Left lung (tissue), 10 donors: ENCODE measurements around the gene MBD6. TPM values are rescaled to one million over a fixed set of nuclear protein-coding genes. Genes with fewer than 3 reads are reported as not detected.

Source experiments
- ATAC-seq: fragments of 200-7000 bp; cut with Tn5 transposase; one replicate; pipeline ENCODE4 v1.9.1; 2020; ENCODE audit warnings: moderate library complexity
- DNase-seq, 4 donors: peaks; one replicate each; pipeline ENCODE4 v3.0.0-alpha.2; 2013 to 2020
- H3K27ac ChIP-seq, 2 donors: fragments of 200-600 bp; sonication (generic) in 1 of 2; one replicate each; pipeline versions ENCODE4 v1.5.0 to v1.8.0; 2020 to 2021
- H3K27me3 ChIP-seq, 2 donors: fragments of 200-600 bp; sonication (generic) in 1 of 2; one replicate each; pipeline versions ENCODE4 v1.5.0 to v1.8.0; 2020 to 2021
- H3K36me3 ChIP-seq, 2 donors: fragments of 200-600 bp; sonication (generic) in 1 of 2; one replicate each; pipeline versions ENCODE4 v1.5.0 to v1.8.0; 2020 to 2021
- H3K4me1 ChIP-seq, 2 donors: fragments of 200-600 bp; one replicate each; pipeline ENCODE4 v1.8.0; 2021
- H3K4me3 ChIP-seq, 2 donors: fragments of 200-600 bp; sonication (generic) in 1 of 2; one replicate each; pipeline versions ENCODE4 v1.5.0 to v1.8.0; 2020 to 2021; ENCODE audit warnings: mild to moderate bottlenecking in 1 of 2
- H3K9me3 ChIP-seq, 2 donors: fragments of 200-600 bp; sonication (generic) in 1 of 2; one replicate each; pipeline versions ENCODE4 v1.5.0 to v1.8.0; 2020 to 2021
- intact Hi-C, 2 donors: fragments of 100-400 bp; cut with DNase I; formaldehyde crosslinking; loops; one replicate each; pipeline versions ENCODE4 v1.11.2 to v1.14.2; 2022
- polyA plus RNA-seq, 6 donors: library from polyadenylated mRNA; unstranded; fragments of 120-200 nt; gene quantifications; one replicate each; pipeline ENCODE4 v1.2.1, GENCODE V29; 2013; ENCODE audit not compliant: insufficient read length in 6 of 6
- total RNA-seq, 2 donors: library from RNA; stranded (reverse); fragmentation: NEBNext Ultra II Directional; extraction: Animal tissue kit (Norgen Biotek cat#: 25700); gene quantifications; one replicate each; pipeline ENCODE4 v1.2.1, GENCODE V29; 2021
- TF ChIP-seq, protein P1 (sequence below), 2 donors: fragments of 200-600 bp; sonication (generic) in 1 of 2; IDR thresholded peaks; one replicate each; pipeline versions ENCODE4 v1.5.0 to v1.8.0; 2021; ENCODE audit warnings: antibody characterized with exemption in 2 of 2
- donor health status: DM: no; HTN: yes; CAD: no.
- donor health status: DM: no; HTN: no; CAD: no.

The MBD6 gene
- total and polyA plus RNA-seq, 8 donors, result 61.3 to 111 (median 73.2) TPM

DNA sequence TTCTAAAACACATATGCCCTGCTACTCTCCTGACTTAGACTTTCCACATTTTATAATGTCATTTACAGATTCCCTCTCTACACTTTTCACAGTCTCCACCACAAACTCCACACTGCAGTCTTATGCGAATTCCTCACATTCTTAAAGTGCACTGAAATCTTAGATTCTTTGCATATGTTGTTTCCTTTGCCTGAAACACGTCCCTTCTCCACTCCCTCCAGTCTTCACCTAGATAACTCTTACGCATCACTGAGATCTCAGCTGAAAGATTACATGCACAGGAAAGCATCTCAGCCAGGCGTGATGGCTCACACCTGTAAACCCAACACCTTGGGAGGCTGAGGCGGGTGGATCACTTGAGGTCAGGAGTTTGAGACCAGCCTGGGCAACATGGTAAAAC lies 39.2 kb upstream of the MBD6 start:
- Histone ChIP-seq H3K9me3 (no peaks in the 10 kb centered on the region), H3K27ac (no peak overlapping the region), H3K27me3 (no peaks in the 10 kb centered on the region), H3K4me3 (no peak overlapping the region), H3K36me3 (no peaks in the 10 kb centered on the region), H3K4me1 (peaks cover 0 to 36% of the 10 kb centered on the region in 2 donors)
- TF ChIP-seq, protein P1, sequence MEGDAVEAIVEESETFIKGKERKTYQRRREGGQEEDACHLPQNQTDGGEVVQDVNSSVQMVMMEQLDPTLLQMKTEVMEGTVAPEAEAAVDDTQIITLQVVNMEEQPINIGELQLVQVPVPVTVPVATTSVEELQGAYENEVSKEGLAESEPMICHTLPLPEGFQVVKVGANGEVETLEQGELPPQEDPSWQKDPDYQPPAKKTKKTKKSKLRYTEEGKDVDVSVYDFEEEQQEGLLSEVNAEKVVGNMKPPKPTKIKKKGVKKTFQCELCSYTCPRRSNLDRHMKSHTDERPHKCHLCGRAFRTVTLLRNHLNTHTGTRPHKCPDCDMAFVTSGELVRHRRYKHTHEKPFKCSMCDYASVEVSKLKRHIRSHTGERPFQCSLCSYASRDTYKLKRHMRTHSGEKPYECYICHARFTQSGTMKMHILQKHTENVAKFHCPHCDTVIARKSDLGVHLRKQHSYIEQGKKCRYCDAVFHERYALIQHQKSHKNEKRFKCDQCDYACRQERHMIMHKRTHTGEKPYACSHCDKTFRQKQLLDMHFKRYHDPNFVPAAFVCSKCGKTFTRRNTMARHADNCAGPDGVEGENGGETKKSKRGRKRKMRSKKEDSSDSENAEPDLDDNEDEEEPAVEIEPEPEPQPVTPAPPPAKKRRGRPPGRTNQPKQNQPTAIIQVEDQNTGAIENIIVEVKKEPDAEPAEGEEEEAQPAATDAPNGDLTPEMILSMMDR (IDR thresholded peaks at IDR 0.05), result no peak
- ATAC-seq (no peak), DNase-seq (no peak)
- intact Hi-C loops, result no loop called here

DNA sequence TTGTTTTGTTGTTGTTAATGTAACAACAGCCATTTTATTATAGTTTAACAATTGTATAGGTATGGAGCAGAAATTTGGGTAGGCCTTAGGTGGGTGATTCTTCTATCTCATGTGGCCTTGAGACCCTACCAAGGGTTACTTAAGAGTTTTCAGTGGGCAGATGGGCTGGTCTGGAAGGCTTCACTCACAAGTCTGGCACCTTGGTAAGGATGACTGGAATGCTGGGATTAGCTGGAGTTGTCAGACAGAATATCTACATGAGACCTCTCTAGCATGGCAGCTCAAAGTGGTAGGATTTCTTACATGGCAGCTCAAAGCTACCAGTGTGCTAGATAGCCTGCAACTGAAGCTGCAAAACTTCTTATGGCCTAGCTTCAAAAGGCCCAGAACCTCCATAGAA lies 36.9 kb upstream of the MBD6 start:
- TF ChIP-seq, protein P1 (IDR thresholded peaks at IDR 0.05), result no peak
- Histone ChIP-seq H3K36me3 (peaks cover 0 to 17% of the 10 kb centered on the region in 2 donors), H3K27me3 (no peaks in the 10 kb centered on the region), H3K4me3 (no peak overlapping the region), H3K27ac (no peak overlapping the region), H3K4me1 (peaks cover 0 to 26% of the 10 kb centered on the region in 2 donors), H3K9me3 (no peaks in the 10 kb centered on the region)
- intact Hi-C loops, result no loop called here
- ATAC-seq (no peak), DNase-seq (no peak)

DNA sequence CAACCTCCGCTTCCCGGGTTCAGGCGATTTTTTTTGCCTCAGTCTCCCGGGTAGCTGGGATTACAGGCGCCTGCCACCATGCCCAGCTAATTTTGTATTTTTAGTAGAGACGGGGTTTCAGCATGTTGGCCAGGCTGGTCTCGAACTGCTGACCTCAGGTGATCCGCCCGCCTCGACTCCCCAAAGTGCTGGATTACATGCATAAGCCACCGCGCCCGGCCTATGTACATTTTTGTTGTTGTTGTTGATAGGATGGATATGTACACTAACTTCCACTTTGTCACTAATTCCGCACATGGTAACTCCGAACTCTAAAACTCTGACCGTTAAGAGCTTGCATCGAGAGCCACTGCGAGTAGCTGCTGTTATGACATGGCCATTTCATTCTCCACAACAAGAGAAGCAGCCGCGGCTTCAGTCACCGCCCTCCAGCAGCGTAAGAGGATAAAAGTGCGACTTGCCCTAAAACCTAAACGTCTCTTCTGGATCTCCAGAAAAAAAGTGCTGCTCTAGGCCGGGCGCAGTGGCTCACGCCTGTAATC lies 35.5 kb upstream of the MBD6 start:
- Histone ChIP-seq H3K36me3 (peaks cover 0 to 32% of the 10 kb centered on the region in 2 donors), H3K27me3 (no peaks in the 10 kb centered on the region), H3K9me3 (no peaks in the 10 kb centered on the region), H3K4me1 (peaks cover 0 to 21% of the 10 kb centered on the region in 2 donors), H3K27ac (peak overlapping the region; percentile 3 to 80), H3K4me3 (peak overlapping the region; percentile 65 to 96)
- intact Hi-C loops, result no loop called here
- TF ChIP-seq, protein P1 (IDR thresholded peaks at IDR 0.05), result no peak
- ATAC-seq (no peak), DNase-seq (no peak)

DNA sequence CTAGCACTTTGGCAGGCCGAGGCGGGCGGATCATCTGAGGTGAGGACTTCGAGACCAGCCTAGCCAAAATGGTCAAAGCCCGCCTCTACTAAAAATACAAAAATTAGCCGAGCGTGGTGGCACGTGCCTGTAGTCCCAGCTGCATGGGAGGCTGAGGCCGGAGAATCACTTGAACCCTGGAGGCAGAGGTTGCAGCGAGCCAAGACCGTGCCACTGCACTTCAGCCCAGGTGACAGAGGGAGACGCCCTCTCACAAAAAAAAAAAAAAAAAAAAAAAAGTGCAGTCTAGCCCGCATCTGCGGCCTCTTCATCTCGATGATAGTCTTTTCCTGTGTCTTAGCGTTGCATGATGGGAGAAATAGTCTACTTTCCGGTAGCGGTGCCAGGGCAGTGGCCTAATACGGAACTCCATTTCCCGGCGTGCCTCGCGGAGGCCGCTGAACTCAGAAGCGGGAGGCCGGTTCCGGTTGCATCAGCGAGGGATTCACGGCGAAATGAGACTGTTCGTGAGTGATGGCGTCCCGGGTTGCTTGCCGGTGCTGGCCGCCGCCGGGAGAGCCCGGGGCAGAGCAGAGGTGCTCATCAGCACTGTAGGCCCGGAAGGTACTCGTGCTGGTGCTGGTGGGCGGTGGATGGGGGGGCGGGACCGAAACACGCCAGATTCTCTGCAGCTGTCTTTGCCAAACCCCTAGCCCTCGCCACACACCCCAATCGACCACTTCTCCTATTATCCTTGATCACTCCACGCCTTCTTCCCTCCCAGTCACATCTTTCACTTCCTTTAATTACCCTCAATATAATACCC lies 34.8 kb upstream of the MBD6 start, which contains the start of gene MARS1:
MARS1 (plus strand) TSS at position 472 of the 805 bp plus-strand sequence; CDS start at position 495, 23 bp downstream.
- Histone ChIP-seq H3K4me1 (peaks cover 0 to 21% of the 10 kb centered on the region in 2 donors), H3K4me3 (peak within 1 kb of the TSS; percentile 65 to 96), H3K27me3 (no peaks in the 10 kb centered on the region), H3K27ac (peak within 1 kb of the TSS; percentile 3 to 80), H3K9me3 (no peaks in the 10 kb centered on the region), H3K36me3 (peaks cover 0 to 37% of the 10 kb centered on the region in 2 donors)
- DNase-seq (peak; percentile 92 to 97 (median 96)), ATAC-seq (peak; percentile 99)
- TF ChIP-seq, protein P1 (IDR thresholded peaks at IDR 0.05), result no peak
- intact Hi-C loops, result no loop called here
